NCI-H2227 (cell line): Measurements from ENCODE around the gene ATP9A.
A peak's percentile ranks its signal among the peaks of the same experiment; 100 is the strongest.
"Not testable (repeated sequence)": the region's sequence is repeated elsewhere in the genome, so short reads cannot be mapped to it uniquely, and the experiment has no call there.

Experiments used
- DNase-seq: peaks from one replicate; lab custom pipeline; 2025; ENCODE audit not compliant: unreplicated experiment; lab: John Stamatoyannopoulos, UW

The ATP9A gene

GRCh38 chr20:51697096-51697826 is 70.9 kb downstream of the ATP9A start:
- DNase-seq = no peak

GRCh38 chr20:51696304-51697071 is 71.7 kb downstream of the ATP9A start:
- no peak for DNase-seq

- DNase-seq = no peak
Observed at GRCh38 chr20:51695574-51696303, 72.5 kb downstream of the ATP9A start.

- DNase-seq = no peak
Observed at GRCh38 chr20:51692806-51693400, 75.3 kb downstream of the ATP9A start.

GRCh38 chr20:51691703-51692102 is 76.5 kb downstream of the ATP9A start:
- DNase-seq = no peak

- peak; percentile 76 for DNase-seq
Observed at GRCh38 chr20:51688600-51689244, 79.5 kb downstream of the ATP9A start.

GRCh38 chr20:51687630-51688029 is 80.6 kb downstream of the ATP9A start:
- no peak for DNase-seq

- no peak for DNase-seq
Observed at GRCh38 chr20:51687108-51687507, 81.1 kb downstream of the ATP9A start.

GRCh38 chr20:51685494-51685893 is 82.7 kb downstream of the ATP9A start:
- DNase-seq = not testable (repeated sequence)

- DNase-seq = peak; percentile 86
Observed at GRCh38 chr20:51680067-51680749, 88.0 kb downstream of the ATP9A start.

GRCh38 chr20:51679254-51679921 is 88.8 kb downstream of the ATP9A start:
- DNase-seq = no peak

- peak; percentile 70 for DNase-seq
Observed at GRCh38 chr20:51678026-51678697, 90.0 kb downstream of the ATP9A start.

GRCh38 chr20:51668947-51669346 is 99.2 kb downstream of the ATP9A start:
- DNase-seq = no peak

GRCh38 chr20:51668515-51668914 is 99.7 kb downstream of the ATP9A start:
- DNase-seq = no peak

- no peak for DNase-seq
Observed at GRCh38 chr20:51667491-51667890, 100.7 kb downstream of the ATP9A start.

- no peak for DNase-seq
Observed at GRCh38 chr20:51667002-51667408, 101.2 kb downstream of the ATP9A start.

GRCh38 chr20:51666126-51666525 is 102.1 kb downstream of the ATP9A start:
- DNase-seq = no peak

GRCh38 chr20:51665543-51666118 is 102.6 kb downstream of the ATP9A start:
- no peak for DNase-seq
